MM.1S (cell line): ENCODE results near the gene MIB2.
"Not testable (repeated sequence)": the region's sequence is repeated elsewhere in the genome, so short reads cannot be mapped to it uniquely, and the experiment has no call there.

Experiments used
- EZH2 ChIP-seq: fragments of 300-600 bp; sonication (generic); optimal IDR thresholded peaks from 2 replicates; pipeline ENCODE3; 2017; ENCODE audit warnings: low read depth, mild to moderate bottlenecking, antibody characterized with exemption, low read length, mixed read lengths
- EZH2phosphoT487 ChIP-seq: fragments of 300-600 bp; sonication (generic); IDR thresholded peaks from 2 replicates; pipeline ENCODE4 v1.6.1; 2018; ENCODE audit warnings: antibody characterized with exemption, low read length
- TF ChIP-seq, protein P1 (sequence below): fragments of 300-600 bp; sonication (generic); IDR thresholded peaks from 2 replicates; pipeline ENCODE4 v1.5.1; 2016; ENCODE audit warnings: antibody characterized with exemption, low read length, mixed read lengths

GRCh38 chr1:1648265-1648664 lies 33.0 kb downstream of the MIB2 start:
- TF ChIP-seq, protein P1, sequence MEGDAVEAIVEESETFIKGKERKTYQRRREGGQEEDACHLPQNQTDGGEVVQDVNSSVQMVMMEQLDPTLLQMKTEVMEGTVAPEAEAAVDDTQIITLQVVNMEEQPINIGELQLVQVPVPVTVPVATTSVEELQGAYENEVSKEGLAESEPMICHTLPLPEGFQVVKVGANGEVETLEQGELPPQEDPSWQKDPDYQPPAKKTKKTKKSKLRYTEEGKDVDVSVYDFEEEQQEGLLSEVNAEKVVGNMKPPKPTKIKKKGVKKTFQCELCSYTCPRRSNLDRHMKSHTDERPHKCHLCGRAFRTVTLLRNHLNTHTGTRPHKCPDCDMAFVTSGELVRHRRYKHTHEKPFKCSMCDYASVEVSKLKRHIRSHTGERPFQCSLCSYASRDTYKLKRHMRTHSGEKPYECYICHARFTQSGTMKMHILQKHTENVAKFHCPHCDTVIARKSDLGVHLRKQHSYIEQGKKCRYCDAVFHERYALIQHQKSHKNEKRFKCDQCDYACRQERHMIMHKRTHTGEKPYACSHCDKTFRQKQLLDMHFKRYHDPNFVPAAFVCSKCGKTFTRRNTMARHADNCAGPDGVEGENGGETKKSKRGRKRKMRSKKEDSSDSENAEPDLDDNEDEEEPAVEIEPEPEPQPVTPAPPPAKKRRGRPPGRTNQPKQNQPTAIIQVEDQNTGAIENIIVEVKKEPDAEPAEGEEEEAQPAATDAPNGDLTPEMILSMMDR: not testable (repeated sequence)
- TF ChIP-seq EZH2, EZH2phosphoT487: not testable (repeated sequence)
